MM.1S (cell line): ENCODE data around the gene BACH2.
"Not testable (repeated sequence)": the region's sequence is repeated elsewhere in the genome, so short reads cannot be mapped to it uniquely, and the experiment has no call there.

Experiments used
- DNase-seq: peaks from one replicate; pipeline ENCODE4 v3.0.0-alpha.2; 2015
- H2AFZ ChIP-seq: fragments of 300-600 bp; sonication (generic); 2 replicates; pipeline ENCODE4 v1.6.0; 2016; ENCODE audit warnings: antibody characterized with exemption, low read length
- H3F3A ChIP-seq: fragments of 300-600 bp; sonication (generic); 2 replicates; pipeline ENCODE4 v1.6.1; 2016; ENCODE audit warnings: mild to moderate bottlenecking, antibody characterized with exemption, low read length, moderate library complexity, mixed read lengths; ENCODE audit not compliant: insufficient read depth
- H3K27ac ChIP-seq: fragments of 300-600 bp; sonication (generic); 2 replicates; pipeline ENCODE4 v1.5.1; 2016; ENCODE audit warnings: mild to moderate bottlenecking, low read length
- H3K27me3 ChIP-seq: fragments of 300-600 bp; sonication (generic); replicated peaks from 2 replicates; pipeline ENCODE4 v1.6.0; 2016; ENCODE audit warnings: low read length; ENCODE audit not compliant: insufficient read depth
- H3K36me3 ChIP-seq: fragments of 300-600 bp; sonication (generic); replicated peaks from 2 replicates; pipeline ENCODE4 v1.6.1; 2016; ENCODE audit warnings: mild to moderate bottlenecking, low read length, mixed read lengths; ENCODE audit not compliant: insufficient read depth
- H3K4me1 ChIP-seq: fragments of 300-600 bp; sonication (generic); 2 replicates; pipeline ENCODE4 v1.6.1; 2016; ENCODE audit warnings: low read length, mixed read lengths
- H3K4me2 ChIP-seq: fragments of 300-600 bp; sonication (generic); 2 replicates; pipeline ENCODE4 v1.6.0; 2016; ENCODE audit warnings: low read depth, low read length
- H3K4me3 ChIP-seq: fragments of 300-600 bp; sonication (generic); 2 replicates; pipeline ENCODE4 v1.5.1; 2016; ENCODE audit warnings: low read length, mixed read lengths
- H3K79me2 ChIP-seq: fragments of 300-600 bp; sonication (generic); 2 replicates; pipeline ENCODE4 v1.6.1; 2016; ENCODE audit warnings: mixed run types, low read length, mixed read lengths
- H3K9ac ChIP-seq: fragments of 300-600 bp; sonication (generic); 2 replicates; pipeline ENCODE4 v1.6.1; 2016; ENCODE audit warnings: low read length, mixed read lengths
- H3K9me2 ChIP-seq: fragments of 300-600 bp; sonication (generic); replicated peaks from 2 replicates; pipeline ENCODE4 v1.6.1; 2016; ENCODE audit warnings: mild to moderate bottlenecking, low read length, mixed read lengths; ENCODE audit not compliant: insufficient read depth
- H3K9me3 ChIP-seq: fragments of 300-600 bp; sonication (generic); replicated peaks from 2 replicates; pipeline ENCODE4 v1.6.1; 2016; ENCODE audit warnings: mild to moderate bottlenecking, low read length, mixed read lengths; ENCODE audit not compliant: insufficient read depth
- H4K20me1 ChIP-seq: fragments of 300-600 bp; sonication (generic); 2 replicates; pipeline ENCODE4 v1.6.1; 2016; ENCODE audit warnings: mild to moderate bottlenecking, low read length, moderate library complexity, mixed read lengths; ENCODE audit not compliant: insufficient read depth
- EZH2 ChIP-seq: fragments of 300-600 bp; sonication (generic); optimal IDR thresholded peaks from 2 replicates; pipeline ENCODE3; 2017; ENCODE audit warnings: low read depth, mild to moderate bottlenecking, antibody characterized with exemption, low read length, mixed read lengths
- EZH2phosphoT487 ChIP-seq: fragments of 300-600 bp; sonication (generic); IDR thresholded peaks from 2 replicates; pipeline ENCODE4 v1.6.1; 2018; ENCODE audit warnings: antibody characterized with exemption, low read length
- TF ChIP-seq, protein P1 (sequence below): fragments of 300-600 bp; sonication (generic); IDR thresholded peaks from 2 replicates; pipeline ENCODE4 v1.5.1; 2016; ENCODE audit warnings: antibody characterized with exemption, low read length, mixed read lengths

The BACH2 gene

GRCh38 chr6:90118069-90118468, 178.6 kb downstream of the BACH2 start:
- no peaks in the 10 kb centered on the region for H3K4me1 ChIP-seq
- H4K20me1 ChIP-seq = no peaks in the 10 kb centered on the region
- peaks cover 5% of the 10 kb centered on the region for H3K79me2 ChIP-seq

GRCh38 chr6:90116126-90116525, 180.5 kb downstream of the BACH2 start:
- H3K36me3 ChIP-seq, H3K9ac ChIP-seq, H3K4me3 ChIP-seq, H3F3A ChIP-seq, DNase-seq, H4K20me1 ChIP-seq, H3K27ac ChIP-seq, H2AFZ ChIP-seq, H3K9me3 ChIP-seq, H3K27me3 ChIP-seq, H3K4me2 ChIP-seq, H3K4me1 ChIP-seq, H3K79me2 ChIP-seq, H3K9me2 ChIP-seq: not testable (repeated sequence)

More at GRCh38 chr6:90118069-90118468, 178.6 kb downstream of the BACH2 start:
- H2AFZ ChIP-seq = no peak overlapping the region
- H3K4me2 ChIP-seq = no peak overlapping the region
- H3K9ac ChIP-seq = no peak overlapping the region
- TF ChIP-seq, protein P1, sequence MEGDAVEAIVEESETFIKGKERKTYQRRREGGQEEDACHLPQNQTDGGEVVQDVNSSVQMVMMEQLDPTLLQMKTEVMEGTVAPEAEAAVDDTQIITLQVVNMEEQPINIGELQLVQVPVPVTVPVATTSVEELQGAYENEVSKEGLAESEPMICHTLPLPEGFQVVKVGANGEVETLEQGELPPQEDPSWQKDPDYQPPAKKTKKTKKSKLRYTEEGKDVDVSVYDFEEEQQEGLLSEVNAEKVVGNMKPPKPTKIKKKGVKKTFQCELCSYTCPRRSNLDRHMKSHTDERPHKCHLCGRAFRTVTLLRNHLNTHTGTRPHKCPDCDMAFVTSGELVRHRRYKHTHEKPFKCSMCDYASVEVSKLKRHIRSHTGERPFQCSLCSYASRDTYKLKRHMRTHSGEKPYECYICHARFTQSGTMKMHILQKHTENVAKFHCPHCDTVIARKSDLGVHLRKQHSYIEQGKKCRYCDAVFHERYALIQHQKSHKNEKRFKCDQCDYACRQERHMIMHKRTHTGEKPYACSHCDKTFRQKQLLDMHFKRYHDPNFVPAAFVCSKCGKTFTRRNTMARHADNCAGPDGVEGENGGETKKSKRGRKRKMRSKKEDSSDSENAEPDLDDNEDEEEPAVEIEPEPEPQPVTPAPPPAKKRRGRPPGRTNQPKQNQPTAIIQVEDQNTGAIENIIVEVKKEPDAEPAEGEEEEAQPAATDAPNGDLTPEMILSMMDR = no peak
- TF ChIP-seq EZH2phosphoT487 = no peak
- no peak for TF ChIP-seq EZH2
- no peaks in the 10 kb centered on the region for H3F3A ChIP-seq
- H3K27ac ChIP-seq = no peak overlapping the region
- no peak overlapping the region for H3K4me3 ChIP-seq
- H3K36me3 ChIP-seq = no peaks in the 10 kb centered on the region
- H3K9me2 ChIP-seq = no peaks in the 10 kb centered on the region
- no peaks in the 10 kb centered on the region for H3K27me3 ChIP-seq
- DNase-seq = no peak
- H3K9me3 ChIP-seq = no peaks in the 10 kb centered on the region

- TF ChIP-seq, protein P1 = no peak
- no peak for TF ChIP-seq EZH2phosphoT487
- no peak for TF ChIP-seq EZH2
- Histone ChIP-seq H3K4me2 (no peak overlapping the region), H3K9ac (no peak overlapping the region), H3K4me1 (peaks cover 13% of the 10 kb centered on the region), H3K9me2 (no peaks in the 10 kb centered on the region), H4K20me1 (no peaks in the 10 kb centered on the region), H3K9me3 (no peaks in the 10 kb centered on the region), H2AFZ (no peak overlapping the region), H3F3A (no peaks in the 10 kb centered on the region), H3K27ac (no peak overlapping the region), H3K4me3 (no peak overlapping the region), H3K27me3 (no peaks in the 10 kb centered on the region), H3K36me3 (no peaks in the 10 kb centered on the region), H3K79me2 (peaks cover 5% of the 10 kb centered on the region)
- no peak for DNase-seq
Measured at GRCh38 chr6:90113389-90113788, 183.3 kb downstream of the BACH2 start.

DNA sequence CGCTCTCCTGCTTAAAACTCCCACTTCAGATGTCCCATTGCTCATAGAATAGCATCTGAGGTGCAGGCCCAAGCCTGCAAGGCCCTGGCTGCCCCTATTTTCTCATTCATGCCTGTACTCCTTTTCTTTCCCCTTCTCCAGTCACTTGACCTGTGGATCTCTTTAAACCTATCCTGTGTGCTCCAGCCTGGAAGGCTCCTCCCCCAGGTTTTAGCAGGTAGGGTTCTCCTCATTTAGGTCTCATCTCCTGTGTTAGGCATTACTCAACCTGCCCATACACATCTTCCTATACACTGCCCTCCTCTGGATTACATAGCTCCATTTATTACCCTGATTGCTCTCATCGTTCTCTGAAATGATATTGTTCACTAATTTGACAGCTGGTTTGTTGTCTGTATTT, 185.3 kb downstream of the BACH2 start:
- no peaks in the 10 kb centered on the region for H3K9me3 ChIP-seq
- H3K4me2 ChIP-seq = no peak overlapping the region
- H3K27me3 ChIP-seq = no peaks in the 10 kb centered on the region
- H2AFZ ChIP-seq = no peak overlapping the region
- TF ChIP-seq EZH2phosphoT487 (no peak), EZH2 (no peak)
- TF ChIP-seq, protein P1 = no peak
- no peaks in the 10 kb centered on the region for H3K9me2 ChIP-seq
- no peaks in the 10 kb centered on the region for H4K20me1 ChIP-seq
- H3F3A ChIP-seq = no peaks in the 10 kb centered on the region
- no peak overlapping the region for H3K9ac ChIP-seq
- H3K27ac ChIP-seq = no peak overlapping the region
- peaks cover 5% of the 10 kb centered on the region for H3K79me2 ChIP-seq
- no peak for DNase-seq
- peaks cover 17% of the 10 kb centered on the region for H3K4me1 ChIP-seq
- H3K36me3 ChIP-seq = no peaks in the 10 kb centered on the region
- H3K4me3 ChIP-seq = no peak overlapping the region
